WTC11 (cell line): ENCODE results near the gene ADAMTS8.

Experiments used
- SMAD4 ChIP-seq: sonication (generic); formaldehyde crosslinking; IDR thresholded peaks from 2 replicates; pipeline ENCODE4 v1.8.0; 2022; ENCODE audit warnings: mild to moderate bottlenecking, missing genetic modification reagents
- SP1 ChIP-seq: sonication (generic); formaldehyde crosslinking; conservative IDR thresholded peaks from 2 replicates; pipeline ENCODE4 v1.8.1; 2022; ENCODE audit warnings: missing genetic modification reagents
- TP53 ChIP-seq: sonication (generic); formaldehyde crosslinking; IDR thresholded peaks from 2 replicates; pipeline ENCODE4 v1.8.1; 2023; ENCODE audit warnings: mild to moderate bottlenecking, missing genetic modification reagents
- TF ChIP-seq, protein P1 (sequence below): fragments of 200-600 bp; IDR thresholded peaks from 2 replicates; pipeline ENCODE4 v1.8.0; 2022; ENCODE audit warnings: antibody characterized with exemption
- TF ChIP-seq, protein P2 (sequence below): sonication (generic); formaldehyde crosslinking; IDR thresholded peaks from 2 replicates; pipeline ENCODE4 v1.8.0; 2022; ENCODE audit warnings: mild to moderate bottlenecking, missing genetic modification reagents

DNA sequence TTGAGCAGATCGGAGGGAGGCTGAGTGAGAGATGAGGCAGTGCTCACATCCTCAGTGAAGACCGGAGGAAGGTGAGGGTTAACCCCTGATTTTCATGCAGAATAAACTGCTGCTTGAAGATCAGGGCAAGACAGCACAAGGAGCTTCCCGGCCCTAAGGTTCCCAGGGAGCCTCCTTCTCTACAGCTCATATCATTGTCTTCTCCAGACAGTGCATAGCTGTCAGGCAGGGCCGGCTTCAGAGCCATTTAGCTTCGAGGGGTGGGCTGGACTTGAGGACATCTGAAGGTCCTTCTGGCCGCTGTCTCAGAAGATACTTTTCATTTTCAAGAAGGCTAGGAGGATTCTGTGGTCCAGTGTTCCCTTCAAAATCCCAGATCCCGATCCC, 7.2 kb downstream of the ADAMTS8 start:
- TF ChIP-seq, protein P1, sequence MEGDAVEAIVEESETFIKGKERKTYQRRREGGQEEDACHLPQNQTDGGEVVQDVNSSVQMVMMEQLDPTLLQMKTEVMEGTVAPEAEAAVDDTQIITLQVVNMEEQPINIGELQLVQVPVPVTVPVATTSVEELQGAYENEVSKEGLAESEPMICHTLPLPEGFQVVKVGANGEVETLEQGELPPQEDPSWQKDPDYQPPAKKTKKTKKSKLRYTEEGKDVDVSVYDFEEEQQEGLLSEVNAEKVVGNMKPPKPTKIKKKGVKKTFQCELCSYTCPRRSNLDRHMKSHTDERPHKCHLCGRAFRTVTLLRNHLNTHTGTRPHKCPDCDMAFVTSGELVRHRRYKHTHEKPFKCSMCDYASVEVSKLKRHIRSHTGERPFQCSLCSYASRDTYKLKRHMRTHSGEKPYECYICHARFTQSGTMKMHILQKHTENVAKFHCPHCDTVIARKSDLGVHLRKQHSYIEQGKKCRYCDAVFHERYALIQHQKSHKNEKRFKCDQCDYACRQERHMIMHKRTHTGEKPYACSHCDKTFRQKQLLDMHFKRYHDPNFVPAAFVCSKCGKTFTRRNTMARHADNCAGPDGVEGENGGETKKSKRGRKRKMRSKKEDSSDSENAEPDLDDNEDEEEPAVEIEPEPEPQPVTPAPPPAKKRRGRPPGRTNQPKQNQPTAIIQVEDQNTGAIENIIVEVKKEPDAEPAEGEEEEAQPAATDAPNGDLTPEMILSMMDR: no peak
- TF ChIP-seq TP53 (CRISPR knock-in tag) (no peak), SMAD4 (CRISPR knock-in tag) (no peak), SP1 (CRISPR knock-in tag) (no peak)
- TF ChIP-seq, protein P2, sequence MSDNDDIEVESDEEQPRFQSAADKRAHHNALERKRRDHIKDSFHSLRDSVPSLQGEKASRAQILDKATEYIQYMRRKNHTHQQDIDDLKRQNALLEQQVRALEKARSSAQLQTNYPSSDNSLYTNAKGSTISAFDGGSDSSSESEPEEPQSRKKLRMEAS (CRISPR knock-in tag): no peak
